GM23338 (cell line): ENCODE results near the gene CACNA2D3. TPM values are rescaled to one million over a fixed set of nuclear protein-coding genes. Genes with fewer than 3 reads are reported as not detected.

Experiments used
- ATAC-seq: fragments of 200-7000 bp; cut with Tn5 transposase; 3 replicates; pipeline ENCODE4 v1.9.1; 2020
- DNase-seq: peaks from one replicate; pipeline ENCODE4 v3.0.0-alpha.2; 2015; ENCODE audit warnings: low spot score
- H2AFZ ChIP-seq: fragments of 200-600 bp; sonication (generic); 2 replicates; pipeline ENCODE4 v1.8.0; 2016; ENCODE audit warnings: antibody characterized with exemption, mild to moderate bottlenecking, moderate library complexity
- H3F3A ChIP-seq: fragments of 200-600 bp; sonication (generic); replicated peaks from 2 replicates; pipeline ENCODE4 v1.8.0; 2017; ENCODE audit warnings: antibody characterized with exemption, mixed run types, low read depth
- H3K27ac ChIP-seq: fragments of 200-600 bp; sonication (generic); 2 replicates; pipeline ENCODE4 v1.6.1; 2016; ENCODE audit warnings: low read depth
- H3K27me3 ChIP-seq: fragments of 200-600 bp; sonication (generic); 2 replicates; pipeline ENCODE4 v1.8.0; 2016; ENCODE audit warnings: mild to moderate bottlenecking, mixed run types, moderate library complexity; ENCODE audit not compliant: insufficient read depth
- H3K36me3 ChIP-seq: fragments of 200-600 bp; sonication (generic); 2 replicates; pipeline ENCODE4 v1.8.0; 2016; ENCODE audit warnings: mild to moderate bottlenecking; ENCODE audit not compliant: insufficient read depth
- H3K4me1 ChIP-seq: fragments of 200-600 bp; sonication (generic); 2 replicates; pipeline ENCODE4 v1.8.0; 2016; ENCODE audit warnings: mild to moderate bottlenecking, moderate library complexity; ENCODE audit not compliant: insufficient read depth
- H3K4me2 ChIP-seq: fragments of 200-600 bp; sonication (generic); 2 replicates; pipeline ENCODE4 v1.7.1; 2017; ENCODE audit warnings: mixed run types
- H3K4me3 ChIP-seq: fragments of 200-600 bp; sonication (generic); 2 replicates; pipeline ENCODE4 v1.6.1; 2016; ENCODE audit warnings: mixed run types
- H3K79me2 ChIP-seq: fragments of 200-600 bp; sonication (generic); replicated peaks from 2 replicates; pipeline ENCODE4 v1.8.0; 2017; ENCODE audit warnings: mild to moderate bottlenecking; ENCODE audit not compliant: insufficient read depth
- H3K9me2 ChIP-seq: fragments of 200-600 bp; sonication (generic); 2 replicates; pipeline ENCODE4 v1.8.0; 2017; ENCODE audit not compliant: insufficient read depth
- H4K20me1 ChIP-seq: fragments of 200-600 bp; sonication (generic); replicated peaks from 2 replicates; pipeline ENCODE4 v1.8.0; 2017; ENCODE audit warnings: mild to moderate bottlenecking; ENCODE audit not compliant: insufficient read depth
- H3K27ac Mint-ChIP-seq: 2 replicates; pipeline ENCODE4 v1.8.0; 2020; ENCODE audit warnings: inconsistent platforms, mild to moderate bottlenecking, moderate library complexity, mixed read lengths
- H3K27me3 Mint-ChIP-seq: 3 replicates; pipeline ENCODE4 v1.8.0; 2022; ENCODE audit warnings: low read depth, mild to moderate bottlenecking, moderate library complexity, mixed read lengths, inconsistent platforms; ENCODE audit not compliant: insufficient read depth, poor library complexity
- H3K36me3 Mint-ChIP-seq: 3 replicates; pipeline ENCODE4 v1.8.0; 2021; ENCODE audit warnings: low read depth, mild to moderate bottlenecking, inconsistent platforms, moderate library complexity, mixed read lengths
- H3K4me1 Mint-ChIP-seq: 3 replicates; pipeline ENCODE4 v1.8.0; 2020; ENCODE audit warnings: mild to moderate bottlenecking, inconsistent platforms, mixed read lengths
- H3K4me3 Mint-ChIP-seq: 3 replicates; pipeline ENCODE4 v1.8.0; 2021; ENCODE audit warnings: moderate library complexity, mild to moderate bottlenecking, inconsistent platforms, mixed read lengths
- H3K9me3 Mint-ChIP-seq: 3 replicates; pipeline ENCODE4 v1.8.0; 2020; ENCODE audit warnings: moderate library complexity, mild to moderate bottlenecking, inconsistent platforms, mixed read lengths
- CREB1 ChIP-seq: fragments of 250-450 bp; sonication (Bioruptor Pico); IDR thresholded peaks from 2 replicates; pipeline ENCODE4 v1.5.0; 2020; ENCODE audit warnings: low read depth, mild to moderate bottlenecking, moderate library complexity
- ETS1 ChIP-seq: IDR thresholded peaks from 2 replicates; pipeline ENCODE4 v1.6.1; 2016; ENCODE audit warnings: antibody characterized with exemption
- POLR2AphosphoS5 ChIP-seq: IDR thresholded peaks from 2 replicates; pipeline ENCODE4 v1.6.1; 2016; ENCODE audit warnings: antibody characterized with exemption, low read depth
- REST ChIP-seq: IDR thresholded peaks from one replicate; pipeline ENCODE4 v1.6.1; 2018; ENCODE audit warnings: antibody characterized with exemption; ENCODE audit not compliant: unreplicated experiment
- ZNF462 ChIP-seq: fragments of 250-450 bp; sonication (Bioruptor Pico); IDR thresholded peaks from 2 replicates; pipeline ENCODE4 v1.5.0; 2020; ENCODE audit warnings: mild to moderate bottlenecking, moderate library complexity
- polyA plus RNA-seq: library from polyadenylated mRNA; unstranded; fragments of >200 nt; fragmentation: Nextera tagmentation; extraction: Ambion mirVana; gene quantifications from 2 replicates; pipeline ENCODE4 v1.2.1, GENCODE V29; 2016
- total RNA-seq: library from RNA; depleted of rRNA; stranded (reverse); fragments of >200 nt; shearing (Covaris generic); gene quantifications from 2 replicates; pipeline ENCODE4 v1.2.3, GENCODE V29; 2014

Gene CACNA2D3
- total and polyA plus RNA-seq, 2 experiments from 2014 or later: 2.2 to 2.3 TPM

- TF ChIP-seq ZNF462 (CRISPR knock-in tag) (no peak), POLR2AphosphoS5 (no peak), REST (no peak)
Measured at GRCh38 chr3:54663501-54664011, 541.2 kb downstream of the CACNA2D3 start (continued).

- no peak for DNase-seq
- no peak for ATAC-seq
- H3K4me3 Mint-ChIP-seq: no peak overlapping the region
- no peak overlapping the region for H3K27ac Mint-ChIP-seq
- H3K27me3 Mint-ChIP-seq: no peaks in the 10 kb centered on the region
- Histone ChIP-seq H2AFZ (no peak overlapping the region), H3K4me1 (peaks cover 27% of the 10 kb centered on the region), H4K20me1 (no peaks in the 10 kb centered on the region), H3K27ac (no peak overlapping the region), H3F3A (no peaks in the 10 kb centered on the region), H3K9me2 (peaks cover 17% of the 10 kb centered on the region), H3K36me3 (no peaks in the 10 kb centered on the region), H3K4me3 (no peak overlapping the region), H3K27me3 (no peaks in the 10 kb centered on the region), H3K4me2 (no peak overlapping the region), H3K79me2 (peaks cover 5% of the 10 kb centered on the region)
- peaks cover 38% of the 10 kb centered on the region for H3K4me1 Mint-ChIP-seq
- peaks cover 24% of the 10 kb centered on the region for H3K36me3 Mint-ChIP-seq
- peaks cover 3% of the 10 kb centered on the region; the same call in 1 of the 3 replicates for H3K9me3 Mint-ChIP-seq
- TF ChIP-seq CREB1 (CRISPR knock-in tag): no peak
- TF ChIP-seq ETS1: no peak
Measured at GRCh38 chr3:54665016-54665600, 542.8 kb downstream of the CACNA2D3 start.
